Measurements from ENCODE around the gene BMPR1A. TPM values are rescaled to one million over a fixed set of nuclear protein-coding genes. Genes with fewer than 3 reads are reported as not detected.
"Not testable (repeated sequence)": the region's sequence is repeated elsewhere in the genome, so short reads cannot be mapped to it uniquely, and the experiment has no call there.

The BMPR1A gene
- total RNA-seq, 2 donors from 2014 or later, result 38.9 to 50.9 TPM

- intact Hi-C loops (cut with DNase I, micrococcal nuclease), result no loop called here
- ATAC-seq, result peak; percentile 33
- DNase-seq, result no peak
Observed at GRCh38 chr10:86941991-86942421, 185.6 kb downstream of the BMPR1A start.

GRCh38 chr10:86942441-86943315 lies 186.3 kb downstream of the BMPR1A start:
- ATAC-seq (peak; percentile 25), DNase-seq (no peak)
- intact Hi-C loops (cut with DNase I, micrococcal nuclease), result no loop called here

GRCh38 chr10:86943316-86944030 lies 187.1 kb downstream of the BMPR1A start:
- intact Hi-C loops (cut with DNase I, micrococcal nuclease), result no loop called here
- DNase-seq, result no peak
- ATAC-seq, result no peak

GRCh38 chr10:86944031-86944419 lies 187.6 kb downstream of the BMPR1A start:
- ATAC-seq (no peak), DNase-seq (no peak)
- intact Hi-C loops (cut with DNase I, micrococcal nuclease), result no loop called here

- intact Hi-C loops (cut with DNase I, micrococcal nuclease), result no loop called here
- ATAC-seq (no peak), DNase-seq (no peak)
Observed at GRCh38 chr10:86944471-86944870, 188.1 kb downstream of the BMPR1A start.

- intact Hi-C loops (cut with DNase I, micrococcal nuclease), result no loop called here
- ATAC-seq (no peak), DNase-seq (no peak)
Observed at GRCh38 chr10:86944907-86945306, 188.5 kb downstream of the BMPR1A start.

GRCh38 chr10:86945361-86946212 lies 189.2 kb downstream of the BMPR1A start:
- DNase-seq (no peak), ATAC-seq (no peak)
- intact Hi-C loops (cut with DNase I, micrococcal nuclease), result no loop called here

- DNase-seq, result peak in 1 of 2 donors; percentile 49
- intact Hi-C loops (cut with DNase I, micrococcal nuclease), result no loop called here
- no peak for ATAC-seq
Observed at GRCh38 chr10:86946213-86947155, 190.1 kb downstream of the BMPR1A start.

GRCh38 chr10:86947806-86948205 lies 191.4 kb downstream of the BMPR1A start:
- intact Hi-C loops (cut with DNase I, micrococcal nuclease); DNase-seq; ATAC-seq: not testable (repeated sequence)

GRCh38 chr10:86950349-86950748 lies 193.9 kb downstream of the BMPR1A start:
- intact Hi-C loops (cut with DNase I, micrococcal nuclease), result no loop called here
- DNase-seq, result no peak
- ATAC-seq, result no peak

- no peak for ATAC-seq
- intact Hi-C loops (cut with DNase I, micrococcal nuclease), result no loop called here
- peak in 1 of 2 donors; percentile 18 for DNase-seq
Observed at GRCh38 chr10:86951184-86951761, 194.9 kb downstream of the BMPR1A start.

- peak in 1 of 2 donors; percentile 3 for DNase-seq
- no peak for ATAC-seq
- intact Hi-C loops (cut with DNase I, micrococcal nuclease), result no loop called here
Observed at GRCh38 chr10:86952106-86952505, 195.7 kb downstream of the BMPR1A start.

GRCh38 chr10:86952697-86953096 lies 196.3 kb downstream of the BMPR1A start:
- DNase-seq; intact Hi-C loops (cut with DNase I, micrococcal nuclease); ATAC-seq: not testable (repeated sequence)

GRCh38 chr10:86953747-86954680 lies 197.6 kb downstream of the BMPR1A start:
- DNase-seq, result peak in 1 of 2 donors; percentile 28
- peak; percentile 80 for ATAC-seq
- intact Hi-C loops (cut with DNase I, micrococcal nuclease), result no loop called here

- peak; percentile 2 to 14 for DNase-seq
- intact Hi-C loops (cut with DNase I, micrococcal nuclease), result no loop called here
- ATAC-seq, result no peak
Observed at GRCh38 chr10:86954681-86955500, 198.5 kb downstream of the BMPR1A start.

All from left colon (tissue), 2 donors.